8988T (cell line): ENCODE measurements around the gene TMEM225B.
"Not testable (repeated sequence)": the region's sequence is repeated elsewhere in the genome, so short reads cannot be mapped to it uniquely, and the experiment has no call there.

Experiments
- DNase-seq: peaks from one replicate; pipeline ENCODE4 v3.0.0; 2011

Gene TMEM225B

GRCh38 chr7:99597762-99598501, at the start of gene TMEM225B:
Gene TMEM225B, plus strand, starts transcription at chr7:99598267. Its CDS starts 6,122 bp downstream, at chr7:99604389.
- DNase-seq: no peak

DNA sequence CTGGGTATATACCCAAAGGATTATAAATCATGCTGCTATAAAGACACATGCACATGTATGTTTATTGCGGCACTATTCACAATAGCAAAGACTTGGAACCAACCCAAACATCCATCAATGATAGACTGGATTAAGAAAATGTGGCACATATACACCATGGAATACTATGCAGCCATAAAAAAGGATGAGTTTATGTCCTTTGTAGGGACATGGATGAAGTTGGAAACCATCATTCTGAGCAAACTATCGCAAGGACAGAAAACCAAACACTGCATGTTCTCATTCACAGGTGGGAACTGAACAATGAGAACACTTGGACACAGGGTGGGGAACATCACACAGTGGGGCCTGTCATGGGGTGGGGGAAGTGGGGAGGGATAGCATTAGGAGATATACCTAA, 48.5 kb upstream of the TMEM225B start:
- DNase-seq: not testable (repeated sequence)

DNA sequence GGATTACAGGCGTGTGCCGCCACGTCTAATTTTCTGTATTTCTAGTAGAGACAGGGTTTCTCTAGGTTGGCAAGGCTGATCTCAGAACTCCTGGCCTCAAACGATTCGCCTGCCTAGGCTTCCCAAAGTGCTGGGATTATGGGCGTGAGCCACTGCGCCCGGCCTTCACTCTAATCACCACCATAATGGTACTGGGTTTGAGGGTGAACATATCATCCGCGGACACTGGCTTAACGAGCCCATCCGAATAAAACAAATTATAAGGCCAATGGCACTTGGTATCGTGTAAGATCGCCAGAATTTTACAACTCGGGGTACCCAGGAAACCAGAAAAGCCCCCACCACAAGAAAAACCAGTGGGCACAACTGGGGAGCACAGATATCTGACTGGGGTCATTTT, 46.7 kb upstream of the TMEM225B start:
- DNase-seq: no peak

DNA sequence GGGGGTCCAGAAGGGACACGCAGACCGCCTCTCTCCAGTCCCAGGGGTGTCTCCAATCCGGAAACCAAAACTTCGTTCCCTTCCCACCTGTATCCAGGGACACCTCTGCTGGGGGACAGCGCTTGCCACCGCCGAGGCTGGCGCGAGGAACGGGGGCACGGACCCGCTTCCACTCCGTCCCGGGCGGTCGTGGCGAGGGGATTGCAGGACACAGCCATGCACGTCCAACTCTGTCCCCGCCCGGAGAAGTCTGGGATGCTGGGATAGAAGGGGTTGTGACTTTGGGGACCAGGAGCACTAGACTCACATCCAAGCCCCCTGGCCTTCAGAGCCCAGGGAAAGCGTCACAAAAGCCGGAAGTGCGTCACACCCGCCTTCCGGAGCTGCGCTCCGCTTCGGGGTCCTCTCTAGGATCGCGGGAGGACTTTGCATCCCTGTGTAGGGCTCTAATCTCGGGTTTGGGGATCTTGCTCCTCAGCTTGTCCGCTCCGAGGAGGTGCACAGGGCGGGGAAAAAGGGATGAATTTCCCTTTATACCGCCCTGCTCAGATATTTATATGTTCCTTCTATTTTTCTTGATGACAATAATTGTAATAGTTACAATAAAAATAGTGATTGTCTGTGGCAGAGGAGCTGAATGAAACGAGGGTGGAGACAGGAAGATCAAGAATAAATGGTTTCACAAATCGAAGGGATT, 46.2 kb upstream of the TMEM225B start, which contains the start of gene FAM200A:
Gene FAM200A (minus strand): TSS at position 348 of the 697 bp plus-strand sequence. CDS start 3,707 bp downstream, outside the sequence.
- DNase-seq: peak; percentile 82

DNA sequence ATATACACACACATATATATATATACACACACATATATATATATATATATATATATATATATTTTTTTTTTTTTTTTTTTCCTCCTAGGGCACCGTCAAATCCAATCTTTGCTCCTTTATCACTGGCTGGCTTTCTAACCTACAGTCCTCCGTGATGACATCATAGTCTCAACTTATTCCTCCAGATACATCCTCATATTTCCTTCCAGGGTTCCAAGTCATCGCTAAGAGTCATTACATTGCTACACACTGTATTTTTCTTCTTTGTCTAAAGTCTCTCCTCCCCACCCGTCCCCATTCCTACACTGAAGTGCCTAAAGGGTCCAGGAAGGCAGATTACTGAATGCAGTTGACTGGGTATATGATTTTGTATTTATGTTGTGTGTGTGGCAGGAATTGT, 45.0 kb upstream of the TMEM225B start:
- DNase-seq: no peak

GRCh38 chr7:99554939-99555338, 43.1 kb upstream of the TMEM225B start:
- DNase-seq: no peak

DNA sequence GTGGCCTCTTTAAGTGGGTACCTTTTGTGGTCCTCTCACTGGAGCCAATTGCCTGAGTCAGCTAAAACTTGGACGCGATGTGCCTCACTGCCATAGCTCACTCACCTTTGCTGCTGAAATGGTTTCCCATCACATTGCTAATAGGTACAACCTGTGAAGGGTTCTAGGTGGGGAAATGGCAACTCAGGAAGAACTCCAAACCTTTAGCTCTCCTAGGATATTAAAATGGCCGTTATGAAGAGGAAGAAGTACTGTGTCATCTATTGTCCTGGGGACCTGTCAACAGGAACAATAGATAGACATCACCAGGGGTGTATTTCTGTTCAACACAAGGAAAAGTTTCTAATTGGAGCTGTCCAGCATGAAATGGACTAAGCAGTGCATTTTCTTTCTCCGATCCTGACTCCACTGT, 40.9 kb upstream of the TMEM225B start:
- DNase-seq: no peak

DNA sequence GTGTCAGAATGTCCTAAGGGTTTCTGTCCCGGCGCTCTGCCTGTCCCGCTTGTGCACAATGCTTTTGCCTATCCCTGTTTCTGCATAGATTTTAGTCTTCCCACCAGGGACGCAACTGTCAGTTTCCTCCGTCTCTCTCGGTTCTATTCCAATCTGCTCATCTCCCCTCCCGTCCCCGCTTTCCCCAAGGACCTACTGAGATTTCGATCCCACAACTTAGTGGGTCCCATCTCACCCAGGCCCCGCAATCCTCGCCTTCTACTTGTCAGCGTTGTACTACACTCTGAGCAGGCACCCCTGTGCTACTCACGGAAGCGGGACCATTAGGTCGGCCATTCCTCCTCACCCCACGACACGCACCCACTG, 40.1 kb upstream of the TMEM225B start:
- no peak for DNase-seq

DNA sequence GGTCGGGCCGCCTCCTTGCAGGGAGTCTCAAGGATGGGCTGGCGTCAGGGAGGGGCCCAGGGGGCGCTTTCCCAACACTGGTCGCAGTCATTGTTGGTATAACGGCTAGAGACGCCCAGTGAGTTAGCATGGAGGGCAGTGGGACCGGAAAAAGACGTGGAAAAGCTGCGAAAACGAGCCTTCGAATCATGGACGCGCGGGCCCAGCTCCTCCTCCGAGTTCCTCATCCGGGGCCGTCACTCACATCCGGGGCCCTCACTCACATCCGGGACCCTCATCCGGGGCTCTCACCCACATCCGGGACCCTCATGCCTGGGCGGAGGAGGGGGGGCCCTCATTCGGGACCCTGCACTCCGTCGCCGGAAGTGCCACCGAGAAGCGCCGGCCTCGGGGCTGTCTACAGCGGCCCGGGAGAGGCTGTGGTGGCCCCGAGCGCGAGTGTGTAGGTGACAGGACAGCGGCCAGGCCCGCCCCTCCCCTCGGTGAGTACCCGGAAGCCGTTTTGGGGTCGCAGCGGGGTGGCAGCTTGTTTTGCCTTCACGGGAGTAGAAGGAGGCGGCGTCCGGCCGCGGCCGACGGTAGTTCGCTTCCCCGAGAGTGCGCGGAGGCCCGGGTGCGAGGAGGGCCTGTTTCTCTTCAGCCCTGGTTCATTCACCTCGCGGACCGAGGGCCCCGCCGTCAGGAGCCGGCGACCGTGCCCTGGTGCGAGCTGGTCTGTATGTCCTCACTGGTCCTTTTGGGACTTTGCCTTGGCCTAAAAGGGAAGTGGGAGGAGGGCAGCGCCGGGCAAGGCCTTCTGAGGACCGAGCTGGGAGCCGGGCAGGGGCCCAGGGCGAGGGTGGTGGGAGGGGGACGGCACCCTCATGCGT, 39.5 kb upstream of the TMEM225B start, which contains the start of gene ZNF655:
Gene ZNF655 (plus strand): TSS at position 337 of the 869 bp plus-strand sequence. CDS start 1,918 bp downstream, outside the sequence.
- DNase-seq: peak; percentile 71

- no peak for DNase-seq
Measured at GRCh38 chr7:99559175-99559915, 38.7 kb upstream of the TMEM225B start.

DNA sequence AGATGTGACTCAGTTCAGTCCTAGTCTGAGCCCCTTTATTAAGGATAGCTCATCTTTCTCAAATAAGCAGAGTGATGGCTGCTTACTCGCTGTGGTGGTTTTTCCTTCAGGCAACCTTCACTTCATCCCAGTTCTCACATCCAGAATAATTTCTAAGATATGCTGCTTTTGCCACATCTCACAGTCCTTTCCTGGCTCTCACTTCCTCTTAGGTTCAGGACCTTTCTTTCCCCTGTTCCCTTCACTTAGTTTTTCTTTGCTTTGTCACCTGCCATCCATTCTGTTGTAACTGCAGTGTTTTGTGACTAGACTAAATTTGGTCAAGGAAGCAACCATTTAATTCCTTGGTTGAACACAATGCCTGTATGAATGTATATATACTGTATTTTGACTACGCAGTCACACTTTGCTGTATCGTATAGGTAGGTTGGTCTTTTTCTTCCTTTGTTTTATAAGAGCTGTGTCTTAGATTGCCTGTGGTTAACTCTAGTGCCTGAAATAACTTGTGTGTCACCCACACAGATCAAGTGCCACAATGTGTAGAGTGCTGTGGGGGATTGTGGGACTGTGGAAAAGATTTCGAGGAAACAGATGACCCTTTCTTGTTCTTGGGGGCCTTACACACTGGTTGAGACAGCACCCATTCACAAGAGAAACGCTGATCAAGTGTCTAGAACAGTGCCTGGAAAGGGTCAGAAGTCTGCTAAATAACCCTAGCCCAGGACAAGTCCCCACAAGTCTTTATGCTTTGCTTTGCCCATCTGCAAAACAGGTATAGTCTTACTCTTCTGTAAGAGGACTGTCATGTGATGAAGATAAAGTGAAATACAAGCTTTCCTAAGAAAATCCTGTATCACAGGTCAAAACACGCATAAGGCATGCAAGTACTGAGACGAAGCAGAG, 37.0 kb upstream of the TMEM225B start:
- no peak for DNase-seq

DNA sequence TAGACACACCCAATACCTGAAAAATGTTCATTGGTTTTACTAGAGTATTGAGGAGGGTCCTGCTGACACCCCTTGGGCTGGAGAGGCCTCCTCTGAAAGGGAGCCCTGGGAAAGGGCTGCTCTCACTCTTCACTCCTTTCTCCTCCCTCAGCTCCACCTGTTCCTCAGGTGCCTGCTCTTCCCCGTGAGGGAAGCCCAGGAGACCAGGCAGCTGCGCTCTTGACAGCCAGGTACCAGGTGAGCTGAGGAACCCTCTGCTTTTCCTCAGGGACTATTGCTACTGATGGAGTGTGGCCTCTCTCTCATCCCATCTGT, 36.4 kb upstream of the TMEM225B start:
- DNase-seq: no peak

DNA sequence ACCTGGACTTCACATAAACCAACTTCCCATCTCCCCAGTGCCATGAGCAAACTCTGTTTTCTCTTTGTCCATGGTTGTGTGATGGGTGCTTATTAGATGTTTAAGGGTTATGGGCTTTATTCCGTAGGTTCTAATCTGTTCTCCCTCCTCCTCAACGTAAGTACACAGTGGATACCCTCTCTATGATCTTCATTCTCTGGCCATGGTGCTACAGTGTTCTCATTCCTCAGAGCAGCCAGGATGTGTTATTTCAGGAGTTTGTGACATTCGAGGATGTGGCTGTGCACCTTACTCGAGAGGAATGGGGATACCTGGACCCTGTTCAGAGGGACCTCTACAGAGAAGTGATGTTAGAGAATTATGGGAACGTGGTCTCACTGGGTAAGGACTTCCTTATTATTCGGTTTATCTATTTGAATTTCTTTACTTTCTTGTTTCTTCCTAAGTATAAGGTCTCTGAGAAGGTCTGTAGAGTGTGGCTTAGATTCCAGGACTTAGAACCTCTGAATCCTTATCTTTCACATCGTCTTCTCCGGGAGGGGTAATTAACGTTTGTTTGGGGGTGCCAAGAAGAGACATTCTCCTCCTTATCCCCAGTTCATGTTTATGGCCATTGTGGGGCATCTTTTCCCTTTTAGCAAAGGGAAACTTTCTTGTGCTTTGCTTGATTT, 35.8 kb upstream of the TMEM225B start:
- DNase-seq: no peak

DNA sequence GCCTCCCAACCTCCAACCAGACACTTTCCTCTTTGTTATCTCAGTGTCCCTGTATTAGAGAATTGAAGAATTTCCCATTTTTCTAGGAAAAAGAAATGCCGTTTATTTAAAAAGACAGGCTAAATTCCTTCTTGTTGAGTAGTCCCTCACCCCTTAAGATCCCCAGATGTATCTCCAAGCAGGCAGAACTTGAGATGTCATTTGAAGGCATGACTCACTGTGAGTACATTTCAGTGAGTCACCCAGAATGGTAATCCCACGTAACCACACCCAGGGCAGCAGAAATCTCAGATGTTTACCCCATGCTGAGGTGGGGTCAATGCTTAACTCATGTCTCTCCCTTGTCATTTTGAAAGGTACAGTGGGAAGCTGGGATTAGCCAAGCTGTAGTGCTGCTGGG, 35.2 kb upstream of the TMEM225B start:
- peak; percentile 35 for DNase-seq

DNA sequence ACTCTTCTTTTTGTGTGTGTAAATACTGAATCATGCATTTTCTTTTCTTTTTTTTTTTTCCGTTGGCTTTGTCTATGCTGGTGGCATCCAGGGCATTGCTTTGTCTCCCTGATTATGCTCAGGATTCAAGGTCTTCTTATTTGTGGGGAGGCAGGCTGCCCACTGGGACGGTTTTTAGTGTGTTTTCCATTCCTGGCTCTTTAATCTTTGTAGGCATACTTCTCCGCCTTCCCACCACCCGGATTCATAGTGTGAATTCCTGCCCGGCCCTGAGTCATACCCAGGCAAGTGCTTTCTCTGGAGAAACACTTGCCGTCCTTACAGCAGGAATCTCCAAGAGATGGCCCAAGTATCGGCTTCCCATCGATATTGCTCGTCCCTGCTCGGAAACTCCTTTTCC, 34.4 kb upstream of the TMEM225B start:
- no peak for DNase-seq

- DNase-seq: not testable (repeated sequence)
Measured at GRCh38 chr7:99568770-99569169, 29.3 kb upstream of the TMEM225B start.

- DNase-seq: no peak
Measured at GRCh38 chr7:99571768-99572167, 26.3 kb upstream of the TMEM225B start.

DNA sequence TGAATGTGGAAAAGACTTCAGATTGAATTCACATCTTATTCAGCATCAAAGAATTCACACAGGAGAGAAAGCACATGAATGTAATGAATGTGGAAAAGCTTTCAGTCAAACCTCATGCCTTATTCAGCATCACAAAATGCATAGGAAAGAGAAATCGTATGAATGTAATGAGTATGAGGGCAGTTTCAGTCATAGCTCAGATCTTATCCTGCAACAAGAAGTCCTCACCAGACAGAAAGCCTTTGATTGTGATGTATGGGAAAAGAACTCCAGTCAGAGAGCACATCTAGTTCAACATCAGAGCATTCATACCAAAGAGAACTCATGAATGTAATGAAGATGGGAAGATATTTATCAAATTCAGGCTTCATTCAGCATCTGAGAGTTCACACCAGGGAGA, 24.8 kb upstream of the TMEM225B start:
- DNase-seq: no peak

DNA sequence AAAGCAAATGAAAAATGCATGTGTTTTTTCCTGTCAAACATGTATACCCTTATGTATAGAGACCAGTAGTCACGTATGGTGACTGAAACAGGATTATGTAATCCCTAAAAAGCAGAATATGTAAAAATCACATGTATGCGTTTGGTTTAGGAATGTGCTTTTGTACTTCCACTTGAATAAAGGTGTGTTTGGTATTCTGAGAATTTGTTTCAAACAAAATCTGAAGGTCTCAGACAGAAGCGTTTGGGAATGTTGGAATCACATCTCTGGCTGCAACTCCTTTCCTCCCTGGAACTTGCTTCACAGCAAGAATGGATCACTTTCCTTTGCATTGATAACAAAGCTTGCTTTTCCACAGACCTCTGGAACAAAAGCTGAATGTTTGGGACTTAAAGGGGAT, 21.8 kb upstream of the TMEM225B start:
- no peak for DNase-seq

GRCh38 chr7:99579281-99579955, 18.6 kb upstream of the TMEM225B start:
- no peak for DNase-seq
